Panc1 (cell line): ENCODE results near the gene NPAS4. TPM values are rescaled to one million over a fixed set of nuclear protein-coding genes. Genes with fewer than 3 reads are reported as not detected.

Experiments
- ATAC-seq: fragments of 200-7000 bp; cut with Tn5 transposase; 2 replicates; pipeline ENCODE4 v1.9.1; 2020; ENCODE audit warnings: mild to moderate bottlenecking, moderate library complexity
- BruUV-seq: library from RNA; stranded (reverse); fragments of 400-500 nt; replicated peaks from 2 replicates; lab custom pipeline; 2021; lab: Mats Ljungman, UMichigan
- CTCF ChIA-PET: fragments of 300-600 bp; sonication (Branson Sonifier 250); formaldehyde crosslinking; loops from one replicate; lab custom pipeline; 2022; ENCODE audit warnings: antibody characterized with exemption; lab: Charles Lee
- POLR2A ChIA-PET: fragments of 300-600 bp; sonication (Branson Sonifier 250); formaldehyde crosslinking; loops from one replicate; lab custom pipeline; 2022; ENCODE audit warnings: antibody characterized with exemption; lab: Charles Lee
- DNase-seq: peaks from one replicate; pipeline ENCODE4 v3.0.0-alpha.2; 2010; ENCODE audit warnings: low read depth, low spot score
- H3K27ac ChIP-seq: 2 replicates; pipeline ENCODE4 v1.5.1; 2011; ENCODE audit warnings: mild to moderate bottlenecking, low read length, inconsistent platforms
- H3K27me3 ChIP-seq: fragments of 200-500 bp; sonication (Bioruptor generic); 2 replicates; pipeline ENCODE4 v1.6.0; 2014; ENCODE audit warnings: low read length, inconsistent platforms; ENCODE audit not compliant: control insufficient read depth, insufficient read depth
- H3K36me3 ChIP-seq: fragments of 200-500 bp; sonication (Bioruptor generic); 2 replicates; pipeline ENCODE4 v1.5.1; 2014; ENCODE audit warnings: inconsistent platforms, mild to moderate bottlenecking, low read length, moderate library complexity; ENCODE audit not compliant: control insufficient read depth, insufficient read depth
- H3K4me1 ChIP-seq: 2 replicates; pipeline ENCODE4 v1.5.1; 2011; ENCODE audit warnings: inconsistent platforms, mild to moderate bottlenecking, low read length, moderate library complexity; ENCODE audit not compliant: control insufficient read depth, insufficient read depth
- H3K4me3 ChIP-seq, 2 experiments: 2 replicates each; pipeline ENCODE4 v1.5.1; 2011 to 2012; ENCODE audit warnings: low read depth in 2 of 2, low read length in 2 of 2, mild to moderate bottlenecking in 2 of 2, inconsistent platforms in 1 of 2, moderate library complexity in 1 of 2
- H3K9me3 ChIP-seq: fragments of 200-500 bp; sonication (Bioruptor generic); 2 replicates; pipeline ENCODE4 v1.5.1; 2014; ENCODE audit warnings: low read depth, mild to moderate bottlenecking, inconsistent platforms, low read length, moderate library complexity; ENCODE audit not compliant: control insufficient read depth, insufficient read depth
- POLR2AphosphoS5 ChIP-seq: IDR thresholded peaks from 2 replicates; pipeline ENCODE4 v1.6.1; 2012; ENCODE audit warnings: mild to moderate bottlenecking, low read depth, low read length, moderate library complexity
- SIN3A ChIP-seq: IDR thresholded peaks from 2 replicates; pipeline ENCODE4 v1.6.1; 2012; ENCODE audit warnings: low read depth, mild to moderate bottlenecking, low read length, moderate library complexity, borderline replicate concordance; ENCODE audit not compliant: insufficient read depth
- TCF7L2 ChIP-seq: IDR thresholded peaks from 2 replicates; pipeline ENCODE4 v1.6.1; 2011; ENCODE audit warnings: mild to moderate bottlenecking, low read depth, low read length, inconsistent platforms
- in situ Hi-C: cut with HindIII; loops from 2 replicates; pipeline ENCODE4 v1.10.0; 2016; ENCODE audit warnings: low sequenced_read_pairs, low pct_unique_long_range_greater_than_20kb
- intact Hi-C: fragments of 100-400 bp; cut with micrococcal nuclease; formaldehyde crosslinking; loops from one replicate; pipeline ENCODE4 v1.10.0; 2022; ENCODE audit not compliant: unreplicated experiment
- total RNA-seq: library from RNA; stranded (reverse); gene quantifications from one replicate; pipeline ENCODE4 v1.2.1, GENCODE V29; 2021; ENCODE audit not compliant: unreplicated experiment
- TF ChIP-seq, protein P1 (sequence below), 2 experiments: IDR thresholded peaks; 2 replicates each; pipeline ENCODE4 v1.6.1; 2011 to 2012; ENCODE audit warnings: low read depth in 2 of 2, control low read depth in 1 of 2, low read length in 1 of 2, mild to moderate bottlenecking in 1 of 2, moderate library complexity in 1 of 2; ENCODE audit not compliant: insufficient read depth in 1 of 2
- TF ChIP-seq, protein P2 (sequence below): fragments of 450-650 bp; IDR thresholded peaks from 2 replicates; pipeline ENCODE4 v1.5.1; 2017; ENCODE audit warnings: mild to moderate bottlenecking

NPAS4 gene
- total RNA-seq, 1 experiment from 2014 or later, result 0.08 TPM

DNA sequence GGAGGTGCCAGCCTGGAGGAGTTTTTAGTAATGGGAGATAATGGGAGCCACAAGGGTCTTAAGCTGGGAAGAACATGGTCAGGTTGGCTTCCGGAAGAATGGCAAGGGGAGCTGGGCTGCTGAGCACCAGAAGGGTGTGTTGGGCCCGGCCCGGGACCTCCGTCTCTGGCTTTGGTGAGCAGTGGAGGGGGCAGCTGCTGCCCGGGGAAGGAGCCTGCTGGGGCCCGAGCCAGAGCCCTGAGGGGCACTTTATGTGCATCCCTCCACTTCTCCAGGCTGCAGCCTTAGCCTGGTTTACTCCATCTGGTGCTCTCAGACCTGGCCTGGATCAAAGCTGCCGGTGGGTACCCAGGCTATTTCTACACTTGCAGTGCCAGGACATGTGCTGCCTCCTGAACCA lies 8.7 kb upstream of the NPAS4 start:
- H3K4me1 ChIP-seq, result no peaks in the 10 kb centered on the region
- H3K4me3 ChIP-seq, result no peak overlapping the region
- intact Hi-C loops (no loop called here), in situ Hi-C loops (no loop called here)
- no peak for DNase-seq
- ATAC-seq, result no peak
- TF ChIP-seq POLR2AphosphoS5, result no peak
- H3K9me3 ChIP-seq, result no peaks in the 10 kb centered on the region
- H3K36me3 ChIP-seq, result no peaks in the 10 kb centered on the region
- ChIA-PET CTCF (interaction anchor here (2.4 kb wide), 1 partner anchor 9 kb away, joined by 11 read pairs; the partner anchor contains the start of gene NPAS4), POLR2A (no interaction called here)
- BruUV-seq, result no TSS peak
- peaks cover 11% of the 10 kb centered on the region for H3K27me3 ChIP-seq
- no peak overlapping the region for H3K27ac ChIP-seq

DNA sequence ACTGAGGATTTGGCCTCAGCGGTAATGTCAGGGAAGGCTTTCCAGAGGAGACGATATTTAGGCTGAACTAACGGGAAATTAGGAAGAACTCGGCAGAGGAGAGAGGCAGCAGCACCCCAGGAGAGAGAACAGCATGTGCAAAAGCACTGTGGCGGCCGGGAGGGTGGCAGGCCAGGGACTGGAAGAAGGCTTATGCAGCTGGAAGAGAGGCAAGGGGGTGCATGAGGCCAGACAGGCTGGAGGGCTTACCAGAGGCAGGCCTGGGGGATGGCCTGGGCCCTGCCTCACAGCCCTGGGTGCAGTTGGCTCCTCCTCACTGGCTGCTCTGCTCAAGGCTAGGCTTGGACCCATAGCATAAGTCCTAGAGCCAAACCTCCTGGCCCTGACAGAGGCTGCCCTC lies 7.7 kb upstream of the NPAS4 start:
- CTCF ChIA-PET, result no interaction called here
- TF ChIP-seq TCF7L2 (no peak), SIN3A (no peak), POLR2AphosphoS5 (no peak)
- TF ChIP-seq, protein P1, sequence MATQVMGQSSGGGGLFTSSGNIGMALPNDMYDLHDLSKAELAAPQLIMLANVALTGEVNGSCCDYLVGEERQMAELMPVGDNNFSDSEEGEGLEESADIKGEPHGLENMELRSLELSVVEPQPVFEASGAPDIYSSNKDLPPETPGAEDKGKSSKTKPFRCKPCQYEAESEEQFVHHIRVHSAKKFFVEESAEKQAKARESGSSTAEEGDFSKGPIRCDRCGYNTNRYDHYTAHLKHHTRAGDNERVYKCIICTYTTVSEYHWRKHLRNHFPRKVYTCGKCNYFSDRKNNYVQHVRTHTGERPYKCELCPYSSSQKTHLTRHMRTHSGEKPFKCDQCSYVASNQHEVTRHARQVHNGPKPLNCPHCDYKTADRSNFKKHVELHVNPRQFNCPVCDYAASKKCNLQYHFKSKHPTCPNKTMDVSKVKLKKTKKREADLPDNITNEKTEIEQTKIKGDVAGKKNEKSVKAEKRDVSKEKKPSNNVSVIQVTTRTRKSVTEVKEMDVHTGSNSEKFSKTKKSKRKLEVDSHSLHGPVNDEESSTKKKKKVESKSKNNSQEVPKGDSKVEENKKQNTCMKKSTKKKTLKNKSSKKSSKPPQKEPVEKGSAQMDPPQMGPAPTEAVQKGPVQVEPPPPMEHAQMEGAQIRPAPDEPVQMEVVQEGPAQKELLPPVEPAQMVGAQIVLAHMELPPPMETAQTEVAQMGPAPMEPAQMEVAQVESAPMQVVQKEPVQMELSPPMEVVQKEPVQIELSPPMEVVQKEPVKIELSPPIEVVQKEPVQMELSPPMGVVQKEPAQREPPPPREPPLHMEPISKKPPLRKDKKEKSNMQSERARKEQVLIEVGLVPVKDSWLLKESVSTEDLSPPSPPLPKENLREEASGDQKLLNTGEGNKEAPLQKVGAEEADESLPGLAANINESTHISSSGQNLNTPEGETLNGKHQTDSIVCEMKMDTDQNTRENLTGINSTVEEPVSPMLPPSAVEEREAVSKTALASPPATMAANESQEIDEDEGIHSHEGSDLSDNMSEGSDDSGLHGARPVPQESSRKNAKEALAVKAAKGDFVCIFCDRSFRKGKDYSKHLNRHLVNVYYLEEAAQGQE (IDR thresholded peaks at IDR 0.05; ENCODE audit: insufficient read depth in 1 of 2, low read depth in 2 of 2, low read length in 1 of 2), result no peak
- Histone ChIP-seq H3K27ac (no peak overlapping the region), H3K27me3 (peaks cover 11% of the 10 kb centered on the region), H3K4me3 (no peak overlapping the region), H3K9me3 (no peaks in the 10 kb centered on the region), H3K4me1 (0 out of 2 replicates have a peak, but pooled peaks cover 3% of the 10 kb centered on the region), H3K36me3 (no peaks in the 10 kb centered on the region)
- in situ Hi-C loops, result no loop called here
- no peak for ATAC-seq
- POLR2A ChIA-PET, result no interaction called here
- DNase-seq, result no peak
- intact Hi-C loops, result no loop called here
- no TSS peak for BruUV-seq

DNA sequence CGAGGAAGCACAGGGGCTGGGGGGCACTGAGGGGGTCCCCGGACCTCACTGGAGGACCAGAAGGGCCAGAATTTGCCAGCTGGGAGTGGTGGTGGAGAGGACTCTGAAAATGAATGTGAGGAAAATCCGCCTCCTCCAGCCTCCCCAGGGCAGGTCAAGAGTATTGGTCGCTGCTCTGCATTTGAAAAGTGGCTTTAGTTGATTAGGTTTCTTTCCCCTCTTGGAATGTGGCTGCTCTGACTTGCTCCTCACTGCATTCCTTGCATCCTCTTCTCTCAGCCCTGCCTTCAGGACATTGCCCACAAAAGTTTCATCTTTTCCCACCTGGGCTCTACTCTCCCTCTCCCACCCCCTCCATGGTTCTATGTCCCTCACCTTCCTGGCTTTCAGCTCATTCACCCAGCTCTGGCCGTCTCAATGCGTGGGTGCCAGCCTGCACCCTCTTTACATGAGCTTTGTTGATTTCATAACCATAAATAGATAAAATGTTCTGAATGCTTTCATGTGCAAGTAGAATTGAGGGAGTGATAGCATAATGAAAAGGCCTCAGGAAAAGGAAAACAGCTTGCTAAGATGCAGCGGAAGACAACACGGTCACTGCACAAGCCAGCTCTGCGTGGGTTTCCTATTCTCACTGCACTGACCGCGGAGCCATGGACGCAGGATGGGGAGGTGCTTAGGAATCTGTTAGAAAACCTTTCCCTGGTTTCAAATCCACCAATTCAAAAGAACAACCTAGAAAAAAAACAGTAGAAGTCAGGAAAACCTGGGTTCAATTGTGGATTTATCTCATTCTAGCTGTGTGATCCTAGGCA lies 6.5 kb upstream of the NPAS4 start:
- no peak overlapping the region for H3K27ac ChIP-seq
- H3K36me3 ChIP-seq, result no peaks in the 10 kb centered on the region
- in situ Hi-C loops (no loop called here), intact Hi-C loops (no loop called here)
- no TSS peak for BruUV-seq
- no peak overlapping the region for H3K4me3 ChIP-seq
- ChIA-PET CTCF (interaction anchor here (0.6 kb wide), 1 partner anchor 15 kb away, joined by 4 read pairs; no protein-coding TSS in a partner anchor), POLR2A (no interaction called here)
- no peak for TF ChIP-seq POLR2AphosphoS5
- TF ChIP-seq, protein P2, sequence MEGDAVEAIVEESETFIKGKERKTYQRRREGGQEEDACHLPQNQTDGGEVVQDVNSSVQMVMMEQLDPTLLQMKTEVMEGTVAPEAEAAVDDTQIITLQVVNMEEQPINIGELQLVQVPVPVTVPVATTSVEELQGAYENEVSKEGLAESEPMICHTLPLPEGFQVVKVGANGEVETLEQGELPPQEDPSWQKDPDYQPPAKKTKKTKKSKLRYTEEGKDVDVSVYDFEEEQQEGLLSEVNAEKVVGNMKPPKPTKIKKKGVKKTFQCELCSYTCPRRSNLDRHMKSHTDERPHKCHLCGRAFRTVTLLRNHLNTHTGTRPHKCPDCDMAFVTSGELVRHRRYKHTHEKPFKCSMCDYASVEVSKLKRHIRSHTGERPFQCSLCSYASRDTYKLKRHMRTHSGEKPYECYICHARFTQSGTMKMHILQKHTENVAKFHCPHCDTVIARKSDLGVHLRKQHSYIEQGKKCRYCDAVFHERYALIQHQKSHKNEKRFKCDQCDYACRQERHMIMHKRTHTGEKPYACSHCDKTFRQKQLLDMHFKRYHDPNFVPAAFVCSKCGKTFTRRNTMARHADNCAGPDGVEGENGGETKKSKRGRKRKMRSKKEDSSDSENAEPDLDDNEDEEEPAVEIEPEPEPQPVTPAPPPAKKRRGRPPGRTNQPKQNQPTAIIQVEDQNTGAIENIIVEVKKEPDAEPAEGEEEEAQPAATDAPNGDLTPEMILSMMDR, result no peak
- no peak for TF ChIP-seq SIN3A
- TF ChIP-seq, protein P1 (IDR thresholded peaks at IDR 0.05; ENCODE audit: insufficient read depth in 1 of 2, low read depth in 2 of 2, low read length in 1 of 2), result no peak
- TF ChIP-seq TCF7L2, result no peak
- peaks cover 16% of the 10 kb centered on the region for H3K27me3 ChIP-seq
- no peak for ATAC-seq
- H3K9me3 ChIP-seq, result no peaks in the 10 kb centered on the region
- H3K4me1 ChIP-seq, result 0 out of 2 replicates have a peak, but pooled peaks cover 4% of the 10 kb centered on the region
- DNase-seq, result no peak
